Panc1 (cell line): ENCODE results near the gene CLDN1. TPM values are rescaled to one million over a fixed set of nuclear protein-coding genes. Genes with fewer than 3 reads are reported as not detected.

Experiments used
- ATAC-seq: fragments of 200-7000 bp; cut with Tn5 transposase; 2 replicates; pipeline ENCODE4 v1.9.1; 2020; ENCODE audit warnings: mild to moderate bottlenecking, moderate library complexity
- BruUV-seq: library from RNA; stranded (reverse); fragments of 400-500 nt; replicated peaks from 2 replicates; lab custom pipeline; 2021; lab: Mats Ljungman, UMichigan
- CTCF ChIA-PET: fragments of 300-600 bp; sonication (Branson Sonifier 250); formaldehyde crosslinking; loops from one replicate; lab custom pipeline; 2022; ENCODE audit warnings: antibody characterized with exemption; lab: Charles Lee
- POLR2A ChIA-PET: fragments of 300-600 bp; sonication (Branson Sonifier 250); formaldehyde crosslinking; loops from one replicate; lab custom pipeline; 2022; ENCODE audit warnings: antibody characterized with exemption; lab: Charles Lee
- DNase-seq: peaks from one replicate; pipeline ENCODE4 v3.0.0-alpha.2; 2010; ENCODE audit warnings: low read depth, low spot score
- H3K27ac ChIP-seq: 2 replicates; pipeline ENCODE4 v1.5.1; 2011; ENCODE audit warnings: mild to moderate bottlenecking, low read length, inconsistent platforms
- H3K27me3 ChIP-seq: fragments of 200-500 bp; sonication (Bioruptor generic); 2 replicates; pipeline ENCODE4 v1.6.0; 2014; ENCODE audit warnings: low read length, inconsistent platforms; ENCODE audit not compliant: control insufficient read depth, insufficient read depth
- H3K36me3 ChIP-seq: fragments of 200-500 bp; sonication (Bioruptor generic); 2 replicates; pipeline ENCODE4 v1.5.1; 2014; ENCODE audit warnings: inconsistent platforms, mild to moderate bottlenecking, low read length, moderate library complexity; ENCODE audit not compliant: control insufficient read depth, insufficient read depth
- H3K4me1 ChIP-seq: 2 replicates; pipeline ENCODE4 v1.5.1; 2011; ENCODE audit warnings: inconsistent platforms, mild to moderate bottlenecking, low read length, moderate library complexity; ENCODE audit not compliant: control insufficient read depth, insufficient read depth
- H3K4me3 ChIP-seq, 2 experiments: 2 replicates each; pipeline ENCODE4 v1.5.1; 2011 to 2012; ENCODE audit warnings: low read depth in 2 of 2, low read length in 2 of 2, mild to moderate bottlenecking in 2 of 2, inconsistent platforms in 1 of 2, moderate library complexity in 1 of 2
- H3K9me3 ChIP-seq: fragments of 200-500 bp; sonication (Bioruptor generic); 2 replicates; pipeline ENCODE4 v1.5.1; 2014; ENCODE audit warnings: low read depth, mild to moderate bottlenecking, inconsistent platforms, low read length, moderate library complexity; ENCODE audit not compliant: control insufficient read depth, insufficient read depth
- CTCF ChIP-seq: fragments of 450-650 bp; IDR thresholded peaks from 2 replicates; pipeline ENCODE4 v1.5.1; 2017; ENCODE audit warnings: mild to moderate bottlenecking
- POLR2AphosphoS5 ChIP-seq: IDR thresholded peaks from 2 replicates; pipeline ENCODE4 v1.6.1; 2012; ENCODE audit warnings: mild to moderate bottlenecking, low read depth, low read length, moderate library complexity
- REST ChIP-seq, 2 experiments: IDR thresholded peaks; 2 replicates each; pipeline ENCODE4 v1.6.1; 2011 to 2012; ENCODE audit warnings: low read depth in 2 of 2, control low read depth in 1 of 2, low read length in 1 of 2, mild to moderate bottlenecking in 1 of 2, moderate library complexity in 1 of 2; ENCODE audit not compliant: insufficient read depth in 1 of 2
- SIN3A ChIP-seq: IDR thresholded peaks from 2 replicates; pipeline ENCODE4 v1.6.1; 2012; ENCODE audit warnings: low read depth, mild to moderate bottlenecking, low read length, moderate library complexity, borderline replicate concordance; ENCODE audit not compliant: insufficient read depth
- TCF7L2 ChIP-seq: IDR thresholded peaks from 2 replicates; pipeline ENCODE4 v1.6.1; 2011; ENCODE audit warnings: mild to moderate bottlenecking, low read depth, low read length, inconsistent platforms
- in situ Hi-C: cut with HindIII; loops from 2 replicates; pipeline ENCODE4 v1.10.0; 2016; ENCODE audit warnings: low sequenced_read_pairs, low pct_unique_long_range_greater_than_20kb
- intact Hi-C: fragments of 100-400 bp; cut with micrococcal nuclease; formaldehyde crosslinking; loops from one replicate; pipeline ENCODE4 v1.10.0; 2022; ENCODE audit not compliant: unreplicated experiment
- total RNA-seq: library from RNA; stranded (reverse); gene quantifications from one replicate; pipeline ENCODE4 v1.2.1, GENCODE V29; 2021; ENCODE audit not compliant: unreplicated experiment

Gene CLDN1
- total RNA-seq, 1 experiment from 2014 or later: 30.9 TPM

- ChIA-PET CTCF (no interaction called here), POLR2A (no interaction called here)
- H3K27ac ChIP-seq: no peak overlapping the region
- no peaks in the 10 kb centered on the region for H3K4me1 ChIP-seq
- intact Hi-C loops: no loop called here
- DNase-seq (no peak), ATAC-seq (no peak)
- H3K36me3 ChIP-seq: no peaks in the 10 kb centered on the region
- no peak overlapping the region for H3K4me3 ChIP-seq
- TF ChIP-seq POLR2AphosphoS5 (no peak), REST (IDR thresholded peaks at IDR 0.05; ENCODE audit: insufficient read depth in 1 of 2, low read depth in 2 of 2, low read length in 1 of 2) (no peak), TCF7L2 (no peak), CTCF (no peak), SIN3A (no peak)
- no TSS peak for BruUV-seq
- no peaks in the 10 kb centered on the region for H3K27me3 ChIP-seq
- in situ Hi-C loops: no loop called here
- no peaks in the 10 kb centered on the region for H3K9me3 ChIP-seq
Observed at GRCh38 chr3:190337301-190337700, 15.1 kb upstream of the CLDN1 start.

GRCh38 chr3:190336516-190337189 lies 14.4 kb upstream of the CLDN1 start:
- Histone ChIP-seq H3K27ac (no peak overlapping the region), H3K36me3 (no peaks in the 10 kb centered on the region), H3K9me3 (no peaks in the 10 kb centered on the region), H3K27me3 (no peaks in the 10 kb centered on the region), H3K4me1 (no peaks in the 10 kb centered on the region), H3K4me3 (no peak overlapping the region)
- DNase-seq (no peak), ATAC-seq (no peak)
- no TSS peak for BruUV-seq
- no peak for TF ChIP-seq CTCF
- no peak for TF ChIP-seq REST (IDR thresholded peaks at IDR 0.05; ENCODE audit: insufficient read depth in 1 of 2, low read depth in 2 of 2, low read length in 1 of 2)
- no peak for TF ChIP-seq SIN3A
- ChIA-PET CTCF (no interaction called here), POLR2A (no interaction called here)
- intact Hi-C loops: no loop called here
- in situ Hi-C loops: no loop called here
